HepG2 (cell line): ENCODE measurements around the gene AP1G1. TPM values are rescaled to one million over a fixed set of nuclear protein-coding genes. Genes with fewer than 3 reads are reported as not detected.

Source experiments
- ATF1 ChIP-seq: IDR thresholded peaks from 2 replicates; pipeline ENCODE4 v1.6.1; 2016; ENCODE audit warnings: mild to moderate bottlenecking, control low read depth
- CAMTA2 ChIP-seq: sonication (generic); formaldehyde crosslinking; IDR thresholded peaks from 2 replicates; pipeline ENCODE4 v1.4.0; 2020; ENCODE audit warnings: mild to moderate bottlenecking, missing genetic modification reagents, borderline replicate concordance
- DMTF1 ChIP-seq: sonication (generic); formaldehyde crosslinking; IDR thresholded peaks from 2 replicates; pipeline ENCODE4 v1.4.0; 2020; ENCODE audit warnings: mild to moderate bottlenecking, missing genetic modification reagents
- MLX ChIP-seq: IDR thresholded peaks from 2 replicates; pipeline ENCODE4 v1.6.1; 2016
- MYC ChIP-seq: sonication (generic); formaldehyde crosslinking; IDR thresholded peaks from 2 replicates; pipeline ENCODE4 v1.9.0; 2021; ENCODE audit warnings: missing genetic modification reagents, borderline replicate concordance
- NFRKB ChIP-seq: fragments of 450-650 bp; IDR thresholded peaks from 2 replicates; pipeline ENCODE4 v1.6.1; 2017
- RORA ChIP-seq: sonication (generic); formaldehyde crosslinking; IDR thresholded peaks from 2 replicates; pipeline ENCODE4 v1.5.0; 2020; ENCODE audit warnings: mild to moderate bottlenecking, missing genetic modification reagents, moderate library complexity
- SIN3B ChIP-seq: fragments of 150-350 bp; IDR thresholded peaks from 2 replicates; pipeline ENCODE4 v1.6.1; 2014; ENCODE audit warnings: low read length
- SKI ChIP-seq: fragments of 450-650 bp; IDR thresholded peaks from one replicate; pipeline ENCODE4 v1.6.1; 2018; ENCODE audit warnings: mild to moderate bottlenecking; ENCODE audit not compliant: partially characterized antibody
- ZBTB39 ChIP-seq: sonication (generic); formaldehyde crosslinking; IDR thresholded peaks from 2 replicates; pipeline ENCODE4 v1.5.0; 2020; ENCODE audit warnings: missing genetic modification reagents
- ZBTB44 ChIP-seq: sonication (generic); formaldehyde crosslinking; IDR thresholded peaks from 2 replicates; pipeline ENCODE4 v1.4.0; 2020; ENCODE audit warnings: missing genetic modification reagents
- ZBTB7B ChIP-seq: sonication (generic); formaldehyde crosslinking; IDR thresholded peaks from 2 replicates; pipeline ENCODE4 v1.4.0; 2020; ENCODE audit warnings: missing genetic modification reagents
- ZNF205 ChIP-seq: IDR thresholded peaks from 2 replicates; pipeline ENCODE4 v1.6.1; 2018; ENCODE audit warnings: missing biosample characterization, missing genetic modification reagents
- ZNF337 ChIP-seq: sonication (generic); formaldehyde crosslinking; IDR thresholded peaks from 2 replicates; pipeline ENCODE4 v1.5.1; 2020; ENCODE audit warnings: missing genetic modification reagents, low read depth, mild to moderate bottlenecking, borderline replicate concordance
- ZNF572 ChIP-seq: sonication (generic); formaldehyde crosslinking; IDR thresholded peaks from 2 replicates; pipeline ENCODE4 v1.5.1; 2020; ENCODE audit warnings: mild to moderate bottlenecking, missing genetic modification reagents
- ZNF660 ChIP-seq: sonication (generic); formaldehyde crosslinking; IDR thresholded peaks from 2 replicates; pipeline ENCODE4 v1.5.1; 2020; ENCODE audit warnings: mild to moderate bottlenecking, low read depth, missing genetic modification reagents, borderline replicate concordance
- ZNF839 ChIP-seq: sonication (generic); formaldehyde crosslinking; IDR thresholded peaks from 2 replicates; pipeline ENCODE4 v1.4.0; 2020; ENCODE audit warnings: missing genetic modification reagents, mild to moderate bottlenecking, borderline replicate concordance
- ZSCAN21 ChIP-seq: sonication (generic); formaldehyde crosslinking; IDR thresholded peaks from 2 replicates; pipeline ENCODE4 v1.8.0; 2022; ENCODE audit warnings: mild to moderate bottlenecking, missing genetic modification reagents, moderate library complexity, borderline replicate concordance
- polyA plus RNA-seq, 8 experiments: library from polyadenylated mRNA; depleted of rRNA in 3 of 8; stranded (reverse) in 7 of 8; unstranded in 1 of 8; fragments of >200 nt; fragmentation: Illumina TruSeq in 4 of 8; extraction: Trizol in 4 of 8; gene quantifications; 2 replicates each; pipeline versions ENCODE4 v1.2.1 to v1.2.3, GENCODE V29; 2011 to 2016; ENCODE audit warnings: low read depth in 4 of 8, missing spikeins in 1 of 8, mixed read lengths in 1 of 8; ENCODE audit not compliant: insufficient read depth in 1 of 8
- total RNA-seq, 5 experiments: library from RNA; depleted of rRNA; stranded (reverse); fragments of >200 nt; fragmentation: Illumina TruSeq; extraction: Trizol; gene quantifications; 2 replicates each; pipeline ENCODE4 v1.2.3, GENCODE V29; 2016; ENCODE audit warnings: low read depth in 1 of 5
- TF ChIP-seq, protein P1 (sequence below): sonication (generic); formaldehyde crosslinking; IDR thresholded peaks from 2 replicates; pipeline ENCODE4 v1.4.0; 2020; ENCODE audit warnings: missing genetic modification reagents, borderline replicate concordance

The AP1G1 gene
- total and polyA plus RNA-seq, 2 of the 13 experiments (the other 11 are each of a cell fraction or from before 2014, with no cell fraction given), result 62.2 to 66.2 TPM

- TF ChIP-seq ZBTB39 (CRISPR knock-in tag), result no peak; the same call in 1 of the 2 replicates
- peak; percentile 89 for TF ChIP-seq ZNF572 (CRISPR knock-in tag)
- TF ChIP-seq DMTF1 (CRISPR knock-in tag), result no peak
- TF ChIP-seq RORA (CRISPR knock-in tag), result no peak
- TF ChIP-seq, protein P1, sequence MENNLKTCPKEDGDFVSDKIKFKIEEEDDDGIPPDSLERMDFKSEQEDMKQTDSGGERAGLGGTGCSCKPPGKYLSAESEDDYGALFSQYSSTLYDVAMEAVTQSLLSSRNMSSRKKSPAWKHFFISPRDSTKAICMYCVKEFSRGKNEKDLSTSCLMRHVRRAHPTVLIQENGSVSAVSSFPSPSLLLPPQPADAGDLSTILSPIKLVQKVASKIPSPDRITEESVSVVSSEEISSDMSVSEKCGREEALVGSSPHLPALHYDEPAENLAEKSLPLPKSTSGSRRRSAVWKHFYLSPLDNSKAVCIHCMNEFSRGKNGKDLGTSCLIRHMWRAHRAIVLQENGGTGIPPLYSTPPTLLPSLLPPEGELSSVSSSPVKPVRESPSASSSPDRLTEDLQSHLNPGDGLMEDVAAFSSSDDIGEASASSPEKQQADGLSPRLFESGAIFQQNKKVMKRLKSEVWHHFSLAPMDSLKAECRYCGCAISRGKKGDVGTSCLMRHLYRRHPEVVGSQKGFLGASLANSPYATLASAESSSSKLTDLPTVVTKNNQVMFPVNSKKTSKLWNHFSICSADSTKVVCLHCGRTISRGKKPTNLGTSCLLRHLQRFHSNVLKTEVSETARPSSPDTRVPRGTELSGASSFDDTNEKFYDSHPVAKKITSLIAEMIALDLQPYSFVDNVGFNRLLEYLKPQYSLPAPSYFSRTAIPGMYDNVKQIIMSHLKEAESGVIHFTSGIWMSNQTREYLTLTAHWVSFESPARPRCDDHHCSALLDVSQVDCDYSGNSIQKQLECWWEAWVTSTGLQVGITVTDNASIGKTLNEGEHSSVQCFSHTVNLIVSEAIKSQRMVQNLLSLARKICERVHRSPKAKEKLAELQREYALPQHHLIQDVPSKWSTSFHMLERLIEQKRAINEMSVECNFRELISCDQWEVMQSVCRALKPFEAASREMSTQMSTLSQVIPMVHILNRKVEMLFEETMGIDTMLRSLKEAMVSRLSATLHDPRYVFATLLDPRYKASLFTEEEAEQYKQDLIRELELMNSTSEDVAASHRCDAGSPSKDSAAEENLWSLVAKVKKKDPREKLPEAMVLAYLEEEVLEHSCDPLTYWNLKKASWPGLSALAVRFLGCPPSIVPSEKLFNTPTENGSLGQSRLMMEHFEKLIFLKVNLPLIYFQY, result 0 out of 2 replicates have a peak, but pooled peaks have one; percentile 25
- no peak for TF ChIP-seq ZNF660 (CRISPR knock-in tag)
- no peak for TF ChIP-seq CAMTA2 (CRISPR knock-in tag)
- TF ChIP-seq SKI, result peak; percentile 34
- no peak for TF ChIP-seq SIN3B
- TF ChIP-seq ZNF205 (CRISPR knock-in tag), result peak; percentile 68; the same call in 1 of the 2 replicates
- TF ChIP-seq NFRKB, result no peak
- no peak for TF ChIP-seq ATF1 (CRISPR knock-in tag)
- TF ChIP-seq ZSCAN21 (CRISPR knock-in tag), result no peak; the same call in 1 of the 2 replicates
- no peak for TF ChIP-seq ZNF337
- no peak; the same call in 1 of the 2 replicates for TF ChIP-seq MLX
- TF ChIP-seq MYC, result peak; percentile 49; the same call in 1 of the 2 replicates
- 0 out of 2 replicates have a peak, but pooled peaks have one; percentile 61 for TF ChIP-seq ZNF839 (CRISPR knock-in tag)
- peak; percentile 83 for TF ChIP-seq ZBTB7B (CRISPR knock-in tag)
- TF ChIP-seq ZBTB44 (CRISPR knock-in tag), result no peak
Measured at GRCh38 chr16:71722801-71723536, 85.7 kb downstream of the AP1G1 start (continued).
